Iris pigment epithelial cell (primary cell): Measurements from ENCODE around the gene COPG2.

ENCODE experiments used
- DNase-seq: peaks from one replicate; pipeline ENCODE4 v3.0.0-alpha.2; 2011; ENCODE audit warnings: low read depth

The COPG2 gene

GRCh38 chr7:130473289-130473688 is 195.3 kb downstream of the COPG2 start:
- no peak for DNase-seq

DNA sequence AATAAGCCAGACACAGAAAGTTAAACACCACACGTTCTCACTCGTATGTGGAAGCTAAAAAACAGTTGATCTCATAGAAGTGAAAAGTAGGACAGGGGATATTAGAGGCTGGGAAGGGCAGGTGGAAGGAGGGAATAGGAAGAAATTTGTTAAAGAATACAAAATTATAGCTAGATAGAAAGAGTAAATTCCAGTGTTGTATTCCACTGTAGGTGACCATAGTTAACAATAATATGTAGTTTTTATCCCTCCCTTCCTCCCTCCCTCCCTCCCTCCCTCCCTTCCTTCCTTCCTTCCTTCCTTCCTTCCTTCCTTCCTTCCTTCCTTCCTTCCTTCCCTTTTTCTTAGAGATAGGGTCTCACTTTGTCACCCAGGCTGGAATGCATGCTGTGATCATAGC is 196.6 kb downstream of the COPG2 start:
- DNase-seq: no peak

DNA sequence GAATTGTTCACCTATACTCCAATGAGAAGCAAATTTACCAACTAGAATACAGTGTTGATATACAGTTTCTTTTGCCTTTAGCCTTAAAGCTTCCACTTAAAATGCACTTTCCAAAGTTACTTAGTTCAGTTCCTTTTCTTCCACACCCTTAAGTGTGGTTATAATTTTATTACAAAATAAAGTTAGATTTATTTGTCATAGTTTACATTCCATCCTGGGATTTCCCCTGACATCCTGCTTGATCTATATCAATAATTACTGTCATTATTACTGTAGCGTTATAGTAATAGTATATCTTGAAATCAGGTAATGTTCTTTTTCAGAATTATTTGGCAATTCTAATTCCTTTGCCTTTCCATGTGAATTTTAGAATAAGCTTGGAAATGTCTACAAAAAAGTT is 199.9 kb downstream of the COPG2 start:
- no peak for DNase-seq

DNA sequence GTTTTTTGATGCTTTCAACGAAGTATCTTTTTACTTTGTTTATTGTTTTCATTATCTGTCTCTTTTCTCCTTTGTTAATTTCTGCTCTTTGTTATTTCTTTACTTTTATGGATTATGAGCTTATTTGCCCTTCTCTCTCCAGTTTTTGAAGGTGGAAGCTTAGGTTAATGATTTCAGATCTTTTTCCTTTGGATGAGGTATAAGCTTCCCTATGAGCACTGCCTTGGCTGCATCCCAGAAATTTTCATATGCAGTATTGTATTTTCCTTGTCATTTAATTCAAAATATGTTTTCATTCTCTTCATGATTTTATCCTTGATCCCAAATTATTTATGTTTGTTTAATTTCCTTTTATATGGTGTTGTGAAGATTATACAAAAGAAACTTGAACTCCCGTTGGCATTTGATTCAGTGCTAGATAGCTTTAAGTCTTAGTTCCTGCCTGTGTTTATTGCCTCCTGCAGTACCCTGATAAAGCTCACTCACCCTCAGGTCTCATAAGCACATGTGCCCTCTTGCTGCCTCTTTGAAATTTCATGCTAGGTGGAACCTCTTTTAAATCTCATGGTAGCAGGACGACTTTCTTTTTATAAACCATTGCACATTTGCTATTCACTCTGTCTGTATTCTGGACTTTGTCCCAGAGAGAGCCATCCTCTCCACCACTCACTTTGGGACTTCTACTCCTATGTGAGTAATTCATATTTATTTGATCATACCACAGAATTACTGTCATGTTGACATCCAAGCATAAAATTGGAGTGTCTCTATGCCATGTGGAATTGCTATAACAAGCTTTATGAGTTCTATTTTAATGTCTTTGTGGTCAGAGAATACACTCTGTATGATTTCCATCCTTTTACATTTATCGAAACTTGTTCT is 204.8 kb downstream of the COPG2 start:
- DNase-seq: no peak

DNA sequence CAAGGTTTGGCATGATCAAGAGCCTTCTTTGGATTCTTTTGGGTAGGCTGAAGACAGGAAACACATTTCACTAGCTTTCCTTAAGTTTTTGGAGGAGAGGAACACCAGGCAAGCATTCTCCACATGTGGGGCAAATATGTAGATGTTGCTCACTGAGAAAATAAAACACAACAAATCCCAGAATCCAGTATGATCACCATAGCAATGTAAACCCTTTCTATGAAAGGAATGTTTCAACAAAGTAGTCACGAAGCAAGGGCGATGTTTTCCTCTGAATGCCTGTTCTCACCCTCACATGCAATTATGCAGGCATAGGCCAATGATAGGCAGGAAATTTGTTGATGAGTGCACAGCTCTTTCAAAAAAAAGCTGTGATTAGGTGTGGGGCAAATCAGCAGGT is 207.3 kb downstream of the COPG2 start:
- no peak for DNase-seq

DNA sequence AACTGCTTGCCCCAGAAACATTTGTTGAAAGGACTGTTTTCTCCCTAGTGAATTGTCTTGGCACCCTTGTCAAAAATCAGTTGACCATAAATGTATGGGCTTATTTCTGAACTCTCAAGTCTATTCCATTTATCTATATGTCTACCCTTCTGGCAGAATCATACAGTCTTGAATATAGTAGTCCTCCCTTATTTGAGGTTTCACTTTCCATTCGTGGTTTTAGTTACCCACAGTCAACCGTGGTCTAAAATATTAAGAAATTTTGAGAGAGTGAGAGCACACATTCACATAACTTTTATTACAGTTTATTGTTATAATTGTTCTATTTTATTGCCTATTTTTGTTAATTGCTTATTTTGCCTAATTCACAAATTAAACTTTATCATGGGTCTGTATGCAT is 210.3 kb downstream of the COPG2 start:
- no peak for DNase-seq
